ENCODE results near the gene LTBP3. TPM values are rescaled to one million over a fixed set of nuclear protein-coding genes. Genes with fewer than 3 reads are reported as not detected.
A peak's percentile ranks its signal among the peaks of the same experiment; 100 is the strongest.

The LTBP3 gene
- total and polyA plus RNA-seq, 2 of the 13 experiments (the other 11 are each of a cell fraction or from before 2014, with no cell fraction given): 12.2 to 68.1 TPM

GRCh38 chr11:65498977-65499712 lies 59.0 kb downstream of the LTBP3 start, which contains the start of gene MALAT1 (continued):
- TF ChIP-seq ZNF276 (CRISPR knock-in tag; IDR thresholded peaks at IDR 0.05; ENCODE audit: low read depth) (no peak), NR2F2 (IDR thresholded peaks at IDR 0.05; ENCODE audit: borderline replicate concordance, low read depth) (no peak), E2F5 (CRISPR knock-in tag; conservative IDR thresholded peaks at IDR 0.05) (peak; percentile 65; the same call in 1 of the 2 replicates), MXD3 (CRISPR knock-in tag; IDR thresholded peaks at IDR 0.05) (peak; percentile 94), RORA (CRISPR knock-in tag; IDR thresholded peaks at IDR 0.05) (no peak), ZNF34 (CRISPR knock-in tag; IDR thresholded peaks at IDR 0.05; ENCODE audit: borderline replicate concordance) (no peak), ZNF552 (CRISPR knock-in tag; IDR thresholded peaks at IDR 0.05; ENCODE audit: borderline replicate concordance) (no peak), ZNF724P (CRISPR knock-in tag; IDR thresholded peaks at IDR 0.05; ENCODE audit: borderline replicate concordance) (0 out of 2 replicates have a peak, but pooled peaks have one; percentile 18), SCMH1 (CRISPR knock-in tag; IDR thresholded peaks at IDR 0.05; ENCODE audit: borderline replicate concordance) (no peak), DR1 (CRISPR knock-in tag; IDR thresholded peaks at IDR 0.05) (peak; percentile 94), KDM5A (IDR thresholded peaks at IDR 0.05; ENCODE audit: borderline replicate concordance, low read length) (peak; percentile 63), HIC2 (CRISPR knock-in tag; IDR thresholded peaks at IDR 0.05; ENCODE audit: low read depth) (no peak), TFAP4 (IDR thresholded peaks at IDR 0.05; ENCODE audit: borderline replicate concordance, low read depth) (peak; percentile 36; the same call in 1 of the 2 replicates), PHB2 (IDR thresholded peaks at IDR 0.05; ENCODE audit: partially characterized antibody) (no peak), HMGXB4 (CRISPR knock-in tag; IDR thresholded peaks at IDR 0.05; ENCODE audit: borderline replicate concordance in 1 of 2, low read depth in 1 of 2) (peak in 1 of 2 experiments; percentile 80; a peak in 3 of 4 replicates), ZNF710 (CRISPR knock-in tag; IDR thresholded peaks at IDR 0.05; ENCODE audit: borderline replicate concordance) (0 out of 2 replicates have a peak, but pooled peaks have one; percentile 44)
